ENCODE results near the gene C14orf132. TPM values are rescaled to one million over a fixed set of nuclear protein-coding genes. Genes with fewer than 3 reads are reported as not detected.

Gene C14orf132
- total RNA-seq, 2 donors from 2014 or later: 12.3 to 21.9 TPM

- Histone ChIP-seq H3K9ac (ENCODE audit: extremely low read depth, low read length, poor library complexity, severe bottlenecking) (no peak overlapping the region), H3K4me3 (ENCODE audit: low read length) (no peak overlapping the region), H3K36me3 (ENCODE audit: control insufficient read depth, insufficient read depth, low read length) (no peaks in the 10 kb centered on the region), H3K4me1 (ENCODE audit: control insufficient read depth, insufficient read depth, low read length) (no peaks in the 10 kb centered on the region), H3K27ac (ENCODE audit: low read depth, low read length) (no peak overlapping the region), H3K9me3 (ENCODE audit: control insufficient read depth, low read length) (peaks cover 33% of the 10 kb centered on the region), H3K27me3 (ENCODE audit: control insufficient read depth, insufficient read depth, low read length, poor library complexity, severe bottlenecking) (no peaks in the 10 kb centered on the region)
- Mint-ChIP-seq H3K9me3 (peaks cover 43% of the 10 kb centered on the region), H3K4me3 (no peak overlapping the region), H3K36me3 (ENCODE audit: low read depth) (peaks cover 1% of the 10 kb centered on the region), H3K27me3 (ENCODE audit: insufficient read depth) (peaks cover 3% of the 10 kb centered on the region), H3K4me1 (no peaks in the 10 kb centered on the region), H3K27ac (no peak overlapping the region)
- TF ChIP-seq CTCF (conservative IDR thresholded peaks at IDR 0.05): no peak
- 79 to 86% methylated on average over 4 to 6 of the region's 6 CpGs for WGBS, 2 experiments (ENCODE audit: insufficient coverage in 1 of 2, insufficient read length in 1 of 2)
- DNase-seq: no peak
Measured at GRCh38 chr14:96117960-96118359, 78.8 kb downstream of the C14orf132 start.

- DNase-seq: no peak
- H3K36me3 Mint-ChIP-seq (ENCODE audit: low read depth): peaks cover 1% of the 10 kb centered on the region
- peaks cover 39% of the 10 kb centered on the region for H3K9me3 Mint-ChIP-seq
- peaks cover 3% of the 10 kb centered on the region for H3K27me3 Mint-ChIP-seq (ENCODE audit: insufficient read depth)
- no peak for TF ChIP-seq CTCF (conservative IDR thresholded peaks at IDR 0.05)
- no peak overlapping the region for H3K27ac ChIP-seq (ENCODE audit: low read depth, low read length)
- no peaks in the 10 kb centered on the region for H3K4me1 ChIP-seq (ENCODE audit: control insufficient read depth, insufficient read depth, low read length)
- H3K27ac Mint-ChIP-seq: no peak overlapping the region
- no peaks in the 10 kb centered on the region for H3K36me3 ChIP-seq (ENCODE audit: control insufficient read depth, insufficient read depth, low read length)
- 86% methylated on average over 3 of the region's 3 CpGs; no CpG with 5 or more reads in 1 of the 2 experiments for WGBS, 2 experiments (ENCODE audit: insufficient coverage in 1 of 2, insufficient read length in 1 of 2)
- H3K4me1 Mint-ChIP-seq: no peaks in the 10 kb centered on the region
- H3K9ac ChIP-seq (ENCODE audit: extremely low read depth, low read length, poor library complexity, severe bottlenecking): no peak overlapping the region
- no peaks in the 10 kb centered on the region for H3K27me3 ChIP-seq (ENCODE audit: control insufficient read depth, insufficient read depth, low read length, poor library complexity, severe bottlenecking)
- H3K4me3 Mint-ChIP-seq: no peak overlapping the region
- H3K4me3 ChIP-seq (ENCODE audit: low read length): no peak overlapping the region
- H3K9me3 ChIP-seq (ENCODE audit: control insufficient read depth, low read length): peaks cover 28% of the 10 kb centered on the region
Measured at GRCh38 chr14:96118391-96118790, 79.2 kb downstream of the C14orf132 start.

GRCh38 chr14:96119947-96120346 lies 80.8 kb downstream of the C14orf132 start:
- no peak overlapping the region for H3K27ac Mint-ChIP-seq
- Histone ChIP-seq H3K27me3 (ENCODE audit: control insufficient read depth, insufficient read depth, low read length, poor library complexity, severe bottlenecking) (no peaks in the 10 kb centered on the region), H3K4me1 (ENCODE audit: control insufficient read depth, insufficient read depth, low read length) (no peaks in the 10 kb centered on the region), H3K27ac (ENCODE audit: low read depth, low read length) (no peak overlapping the region), H3K9me3 (ENCODE audit: control insufficient read depth, low read length) (peaks cover 13% of the 10 kb centered on the region), H3K9ac (ENCODE audit: extremely low read depth, low read length, poor library complexity, severe bottlenecking) (no peak overlapping the region), H3K4me3 (ENCODE audit: low read length) (no peak overlapping the region), H3K36me3 (ENCODE audit: control insufficient read depth, insufficient read depth, low read length) (no peaks in the 10 kb centered on the region)
- H3K9me3 Mint-ChIP-seq: peaks cover 23% of the 10 kb centered on the region
- no peak overlapping the region for H3K4me3 Mint-ChIP-seq
- TF ChIP-seq CTCF (conservative IDR thresholded peaks at IDR 0.05): no peak
- no peak for DNase-seq
- H3K27me3 Mint-ChIP-seq (ENCODE audit: insufficient read depth): no peaks in the 10 kb centered on the region
- H3K4me1 Mint-ChIP-seq: no peaks in the 10 kb centered on the region
- WGBS, 2 experiments (ENCODE audit: insufficient coverage in 1 of 2, insufficient read length in 1 of 2): 89 to 100% methylated on average over 2 of the region's 2 CpGs
- H3K36me3 Mint-ChIP-seq (ENCODE audit: low read depth): peaks cover 1% of the 10 kb centered on the region

All from endodermal cell (in vitro differentiated cells).